Forelimb muscle (tissue), 1 donor: Measurements from ENCODE around the gene TRAM2. TPM values are rescaled to one million over a fixed set of nuclear protein-coding genes. Genes with fewer than 3 reads are reported as not detected.

Source experiments
- DNase-seq: peaks from one replicate; pipeline ENCODE4 v3.0.0-alpha.2; 2013; ENCODE audit warnings: low read depth
- polyA plus RNA-seq: library from polyadenylated mRNA; unstranded; fragments of 120-200 nt; gene quantifications from one replicate; pipeline ENCODE4 v1.2.1, GENCODE V29; 2013; ENCODE audit not compliant: insufficient read length

Gene TRAM2
- polyA plus RNA-seq, 1 donor: 18.8 TPM

DNA sequence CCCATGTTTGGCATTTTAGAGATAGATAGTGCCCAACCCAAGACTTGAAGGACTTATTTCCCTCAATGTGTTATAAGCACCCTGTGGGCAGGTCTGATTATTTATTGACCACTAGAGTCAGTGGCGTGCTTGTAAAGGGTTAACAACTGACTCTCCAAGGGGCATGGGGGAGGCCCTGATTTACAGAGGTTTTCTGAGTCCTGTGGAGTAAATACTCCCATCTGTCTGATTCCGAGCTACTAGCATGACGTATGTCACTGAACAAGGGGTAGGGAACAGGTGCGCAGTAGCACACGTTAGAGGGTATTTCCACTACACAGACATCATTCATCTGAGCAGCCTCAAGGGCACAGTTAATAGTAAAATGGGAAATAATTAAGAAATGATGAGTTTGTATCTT, 17.4 kb upstream of the TRAM2 start:
- no peak for DNase-seq

DNA sequence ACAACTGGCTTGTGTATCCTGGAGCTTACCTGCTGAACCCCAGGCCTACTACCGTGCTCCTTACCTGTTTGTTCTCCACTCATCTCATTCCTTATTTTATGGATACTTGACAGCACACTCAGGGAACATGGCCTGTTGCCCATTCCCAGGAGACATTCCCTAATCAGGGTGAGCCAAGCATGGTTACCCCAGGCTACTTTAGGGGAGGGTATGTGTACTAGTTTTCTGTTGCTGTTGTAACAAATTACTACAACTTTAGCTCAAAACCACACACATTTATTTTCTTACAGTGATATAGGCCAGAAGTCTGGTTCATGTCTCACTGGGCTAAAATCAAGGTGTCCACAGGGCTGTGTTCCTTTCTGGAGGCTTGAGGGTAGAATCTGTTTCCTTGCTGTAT, 15.0 kb upstream of the TRAM2 start:
- no peak for DNase-seq

DNA sequence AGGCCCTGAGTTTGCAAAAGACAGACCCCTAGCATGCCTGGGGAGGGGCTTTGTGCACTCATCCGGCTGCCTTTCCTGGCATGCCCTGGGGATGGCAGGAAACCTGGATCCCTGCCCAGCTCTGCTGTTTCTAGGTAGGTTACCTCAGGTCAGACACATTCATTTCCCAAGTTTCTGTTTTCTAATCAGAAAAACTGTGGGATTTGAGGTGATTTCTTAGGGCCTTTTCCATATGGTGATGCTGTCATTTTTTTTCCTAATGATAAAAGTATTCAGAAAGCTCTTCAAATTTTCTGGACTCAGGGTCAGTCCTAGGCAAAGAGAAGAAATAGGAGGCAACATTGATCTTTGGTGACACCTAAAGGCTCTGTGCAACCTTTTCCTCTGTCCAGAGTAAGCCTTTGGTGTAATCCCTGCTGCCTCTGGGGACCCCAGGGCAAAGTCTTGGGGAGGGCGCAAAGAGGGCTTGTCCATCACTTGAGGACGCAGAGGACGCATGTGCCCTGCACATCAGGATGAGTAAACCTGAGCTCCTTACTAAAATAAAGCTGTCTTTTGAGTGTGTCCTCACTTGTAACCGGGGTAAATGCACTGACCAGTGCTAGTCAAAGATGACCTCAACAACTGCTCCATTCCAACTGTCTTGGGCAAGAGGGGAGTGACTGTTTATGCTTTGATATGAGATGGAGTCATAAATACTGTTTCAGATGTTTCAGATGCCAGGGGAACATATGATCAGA, 13.5 kb upstream of the TRAM2 start:
- DNase-seq: no peak

DNA sequence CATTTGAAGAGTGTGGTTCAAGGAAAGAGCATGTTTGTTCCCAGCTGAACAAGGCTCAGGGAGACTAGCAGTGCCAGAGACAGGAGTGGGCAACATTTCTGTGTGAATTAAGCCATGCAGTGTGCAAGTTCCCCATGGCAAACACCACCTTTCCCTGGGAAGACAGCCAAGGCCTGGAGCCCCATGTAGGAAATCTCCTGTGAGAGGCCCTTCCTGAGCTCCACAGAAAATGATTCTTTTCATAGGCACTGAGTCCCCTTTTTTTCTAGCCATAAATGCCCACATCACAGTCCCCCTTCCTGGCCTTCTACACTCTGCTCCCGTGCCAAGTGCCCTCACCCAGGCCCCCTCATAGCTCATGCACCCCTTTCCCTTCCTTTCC, 11.8 kb upstream of the TRAM2 start:
- no peak for DNase-seq

DNA sequence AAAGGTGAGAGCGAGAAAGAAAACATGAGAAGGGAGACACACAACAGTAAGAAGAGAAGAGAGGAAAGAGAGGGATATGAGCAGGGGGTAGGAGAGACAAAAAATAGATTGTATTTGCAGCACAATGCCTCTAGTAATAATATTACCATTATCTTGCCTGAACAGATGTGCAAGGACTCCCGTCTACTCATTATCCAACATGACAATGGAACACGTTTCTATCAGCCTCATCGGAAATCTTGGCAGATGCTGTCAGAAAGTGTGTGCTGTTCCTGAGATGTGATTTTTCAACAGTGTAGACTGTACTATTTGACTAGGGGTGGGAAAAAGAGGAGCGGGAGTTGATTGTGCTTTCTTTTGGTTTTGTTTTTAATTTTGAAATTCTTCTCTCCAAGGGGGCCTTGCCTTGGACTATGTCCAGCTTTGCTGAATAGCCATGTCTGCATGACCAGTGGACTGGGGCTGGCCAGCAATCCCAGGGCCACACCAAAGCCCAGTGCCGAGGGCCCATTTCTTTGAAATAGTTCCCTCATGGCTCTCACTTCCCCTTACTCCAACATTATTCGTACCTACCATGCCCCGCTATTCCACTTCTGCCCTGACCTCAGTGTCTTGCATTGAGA, 11.3 kb upstream of the TRAM2 start:
- no peak for DNase-seq

DNA sequence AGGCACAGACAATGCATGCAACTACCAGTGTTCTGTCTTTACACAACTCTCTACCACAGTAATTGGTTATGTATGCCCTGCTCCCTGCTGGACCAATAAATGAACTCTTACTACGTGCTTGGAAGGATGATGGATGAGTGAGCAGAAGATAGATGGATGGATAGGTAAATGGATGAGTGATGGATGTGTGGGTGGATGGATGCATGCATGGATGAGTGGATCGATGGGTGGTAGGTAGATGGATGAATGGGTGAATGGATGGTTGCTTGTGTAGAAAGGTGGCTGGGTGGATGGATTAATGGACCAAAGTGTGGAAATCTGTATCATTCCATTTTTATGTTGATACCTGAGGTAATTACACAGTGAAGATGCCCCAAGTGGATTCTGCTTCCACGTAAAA, 10.1 kb upstream of the TRAM2 start:
- DNase-seq: no peak

DNA sequence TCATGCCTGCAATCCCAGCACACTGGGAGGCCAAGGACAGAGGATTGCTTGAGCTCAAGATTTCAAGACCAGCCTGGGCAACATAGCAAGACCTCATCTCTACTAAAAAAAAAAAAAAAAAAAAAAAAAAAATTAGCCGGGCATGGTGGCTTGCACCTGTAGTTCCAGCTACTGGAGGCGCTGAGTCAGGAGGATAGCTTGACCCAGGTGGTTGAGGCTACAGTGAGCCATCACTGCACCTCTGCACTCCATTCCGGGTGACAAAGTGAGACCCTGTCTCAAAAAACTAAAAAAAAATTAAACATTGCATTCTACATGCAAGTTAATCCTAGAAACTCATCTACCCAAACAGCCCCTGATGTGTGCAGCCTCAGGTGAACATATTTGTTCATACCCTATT, 7.3 kb upstream of the TRAM2 start:
- DNase-seq: no peak

DNA sequence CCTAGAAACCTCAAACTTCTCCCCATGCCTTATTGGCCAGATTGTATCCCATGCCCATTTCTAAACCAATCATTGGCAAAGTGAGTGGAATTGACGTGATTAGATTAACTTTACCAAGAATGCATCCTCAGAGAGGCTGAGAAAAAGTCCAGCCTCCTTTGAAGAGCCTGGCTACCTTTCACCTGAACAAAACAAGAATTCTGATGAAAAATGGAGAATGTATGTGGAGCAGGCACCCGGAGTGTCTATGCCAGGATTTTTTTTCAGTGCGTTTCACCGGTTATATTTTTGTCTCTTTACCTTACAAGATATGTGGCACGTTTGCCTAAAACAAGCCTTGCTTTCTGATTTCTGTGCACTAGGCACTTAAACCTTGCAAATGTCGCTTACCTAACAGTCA, 6.1 kb upstream of the TRAM2 start:
- DNase-seq: no peak

DNA sequence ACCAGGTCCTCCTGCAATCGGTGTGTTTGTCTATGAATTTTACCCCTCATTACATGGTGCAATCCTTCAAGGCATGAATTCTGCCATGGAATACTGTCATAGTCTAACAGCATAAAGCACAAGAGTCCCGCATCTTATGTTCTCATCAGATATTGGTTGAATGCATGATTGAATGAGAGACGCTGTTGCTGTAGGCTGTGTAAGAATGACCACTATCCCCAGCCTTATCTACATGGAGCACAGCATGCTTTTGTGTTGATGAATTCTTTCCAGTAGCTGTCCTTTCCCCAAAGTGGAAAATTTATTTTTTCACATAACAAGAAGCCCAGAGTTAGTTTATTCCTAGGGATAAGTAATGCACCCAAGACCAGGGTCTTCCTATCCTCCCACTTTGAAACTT, 5.6 kb upstream of the TRAM2 start:
- no peak for DNase-seq

DNA sequence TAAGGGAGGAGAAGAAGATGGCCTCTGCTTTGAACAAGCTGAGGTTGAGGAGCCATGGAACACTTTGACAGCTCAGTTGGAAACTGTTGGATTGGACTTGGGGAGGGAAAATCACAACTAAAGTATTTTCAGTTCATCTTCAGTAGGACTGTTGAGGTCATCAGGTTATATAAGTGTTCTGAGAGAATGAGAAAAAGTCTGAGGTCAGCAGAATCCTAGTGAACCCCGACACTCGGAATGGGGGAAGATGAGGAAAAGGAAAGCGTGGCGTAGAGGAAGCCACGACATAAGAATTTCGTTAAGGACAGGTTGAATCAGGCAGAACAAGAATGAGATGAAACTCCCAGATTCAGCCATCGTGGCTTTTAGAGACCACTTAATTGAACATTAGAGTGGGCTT, 4.0 kb upstream of the TRAM2 start:
- DNase-seq: no peak

DNA sequence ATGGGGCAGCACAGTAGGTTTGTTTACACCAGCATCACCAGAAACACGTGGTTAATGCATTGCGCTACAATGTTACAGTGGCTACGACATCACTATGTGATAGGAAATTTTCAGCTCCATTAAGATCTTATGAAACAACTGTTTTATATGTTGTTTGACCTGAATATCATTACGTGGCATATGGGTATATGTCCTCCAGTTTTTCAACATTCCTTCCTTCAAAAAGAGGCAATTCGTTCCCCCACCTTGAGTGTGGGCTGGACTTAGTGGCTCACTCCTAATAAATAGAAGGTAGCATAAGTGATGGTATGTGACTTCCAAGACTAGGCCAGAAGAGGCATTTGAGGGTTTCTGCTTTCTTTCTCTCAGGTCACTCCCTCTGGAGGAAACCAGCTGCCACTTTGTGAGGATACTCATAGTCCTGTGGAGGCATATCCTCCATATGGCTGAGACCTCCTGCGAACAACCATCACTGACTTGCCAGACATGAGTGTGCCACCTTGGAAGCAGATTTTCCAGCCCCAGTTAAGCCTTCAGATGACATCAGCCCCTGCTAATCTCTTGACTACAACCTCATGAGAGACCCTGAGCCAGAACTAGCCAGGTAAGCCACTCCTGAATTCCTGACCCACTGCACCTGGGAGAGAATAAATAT, 2.3 kb upstream of the TRAM2 start:
- DNase-seq: no peak

DNA sequence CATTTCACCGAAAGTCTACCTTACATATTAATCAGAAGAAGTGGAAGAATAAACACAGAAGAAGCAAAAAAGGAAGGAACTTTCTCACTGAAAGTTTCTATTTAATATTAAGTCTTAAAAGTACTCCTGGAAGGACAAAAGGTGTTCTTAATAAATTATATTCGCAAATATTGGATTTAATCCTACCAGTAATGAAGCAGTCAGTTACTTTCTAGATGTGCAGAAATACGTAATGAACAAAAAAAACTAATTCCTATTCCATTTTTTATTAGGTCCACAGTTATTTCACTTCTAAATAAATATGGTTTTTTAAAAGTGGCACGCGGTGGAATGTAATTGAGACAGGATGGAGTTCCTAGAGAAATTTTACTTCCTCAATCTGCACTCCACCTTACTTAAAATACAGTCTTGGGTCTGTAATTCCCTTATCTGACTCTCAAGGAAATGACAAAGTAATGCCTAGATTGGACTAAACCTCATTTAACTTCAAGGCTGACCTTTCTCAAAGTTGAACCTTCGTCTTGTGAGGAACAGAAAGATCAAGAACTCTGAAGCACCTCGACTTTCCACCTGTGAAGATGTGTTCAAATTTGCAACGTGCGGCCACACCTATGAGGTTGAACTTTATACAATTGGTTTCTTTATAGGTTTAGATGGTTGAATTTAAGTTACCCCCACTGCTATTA, 1.1 kb upstream of the TRAM2 start:
- DNase-seq: no peak

DNA sequence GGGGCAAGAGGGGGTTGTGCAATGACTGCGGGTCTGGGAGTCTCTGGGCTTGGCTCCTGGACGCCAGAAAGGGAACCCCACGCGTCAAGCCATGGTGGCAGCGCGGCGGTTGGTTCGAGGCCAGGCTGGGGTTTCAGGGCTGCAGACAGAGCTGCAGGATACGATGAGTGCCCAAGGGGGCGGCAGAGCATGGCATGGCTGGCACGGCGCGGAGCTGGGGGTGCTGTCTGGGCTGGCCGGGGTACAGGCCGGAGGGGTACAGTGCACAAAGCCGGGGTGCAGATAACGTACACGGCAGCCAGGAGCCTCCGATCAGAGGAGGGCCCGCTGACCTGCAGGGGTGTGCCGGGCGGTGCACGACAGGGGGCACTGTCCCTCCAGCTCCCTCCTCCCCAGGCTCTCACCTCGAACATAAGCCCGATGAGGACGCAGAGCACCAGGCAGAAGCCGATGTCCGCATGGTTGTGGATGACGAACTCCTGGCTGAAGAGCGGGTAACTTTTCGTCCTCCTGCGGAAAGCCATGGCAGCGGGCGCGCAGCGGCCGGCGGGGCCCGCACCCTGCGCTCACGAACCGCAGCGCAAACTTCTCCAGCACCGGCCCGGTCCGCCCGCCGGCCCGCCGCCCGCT, 353 bp downstream of the TRAM2 start:
- no peak for DNase-seq

DNA sequence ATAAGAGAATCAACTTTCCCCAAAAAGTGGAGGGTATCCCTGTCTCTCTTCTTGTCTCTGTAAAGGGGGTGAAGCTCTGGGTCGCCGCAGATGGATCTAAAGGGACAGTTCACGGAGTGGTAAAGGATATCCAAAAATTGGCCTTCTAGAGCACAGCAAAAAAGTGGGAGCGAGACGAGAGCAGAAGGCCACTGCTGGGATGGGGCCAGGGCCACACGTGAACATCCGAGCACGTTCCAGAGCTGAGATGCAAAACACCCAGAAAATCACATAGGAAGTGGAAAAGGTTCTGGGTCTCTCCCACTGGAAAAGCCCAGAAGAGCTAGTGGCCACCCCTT, 837 bp downstream of the TRAM2 start:
- DNase-seq: no peak

DNA sequence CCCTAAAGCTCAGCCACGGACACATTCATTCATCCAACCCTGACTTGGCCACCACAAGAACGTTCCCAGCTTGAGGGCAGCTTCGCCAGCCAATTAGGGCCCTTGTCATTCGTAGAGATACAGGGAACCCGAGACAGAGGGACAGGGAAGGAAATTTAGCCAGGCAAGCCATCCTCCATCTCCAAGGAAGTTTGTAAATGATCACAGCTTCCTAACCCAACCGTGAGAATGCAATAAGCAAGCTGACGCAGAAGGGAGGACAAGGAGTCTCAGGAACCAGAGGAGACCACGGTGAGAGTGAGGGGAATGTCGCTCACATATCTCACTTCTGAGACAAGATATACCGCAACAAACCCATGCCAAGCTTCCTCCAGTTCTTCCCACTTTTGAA, 1.4 kb downstream of the TRAM2 start:
- no peak for DNase-seq

DNA sequence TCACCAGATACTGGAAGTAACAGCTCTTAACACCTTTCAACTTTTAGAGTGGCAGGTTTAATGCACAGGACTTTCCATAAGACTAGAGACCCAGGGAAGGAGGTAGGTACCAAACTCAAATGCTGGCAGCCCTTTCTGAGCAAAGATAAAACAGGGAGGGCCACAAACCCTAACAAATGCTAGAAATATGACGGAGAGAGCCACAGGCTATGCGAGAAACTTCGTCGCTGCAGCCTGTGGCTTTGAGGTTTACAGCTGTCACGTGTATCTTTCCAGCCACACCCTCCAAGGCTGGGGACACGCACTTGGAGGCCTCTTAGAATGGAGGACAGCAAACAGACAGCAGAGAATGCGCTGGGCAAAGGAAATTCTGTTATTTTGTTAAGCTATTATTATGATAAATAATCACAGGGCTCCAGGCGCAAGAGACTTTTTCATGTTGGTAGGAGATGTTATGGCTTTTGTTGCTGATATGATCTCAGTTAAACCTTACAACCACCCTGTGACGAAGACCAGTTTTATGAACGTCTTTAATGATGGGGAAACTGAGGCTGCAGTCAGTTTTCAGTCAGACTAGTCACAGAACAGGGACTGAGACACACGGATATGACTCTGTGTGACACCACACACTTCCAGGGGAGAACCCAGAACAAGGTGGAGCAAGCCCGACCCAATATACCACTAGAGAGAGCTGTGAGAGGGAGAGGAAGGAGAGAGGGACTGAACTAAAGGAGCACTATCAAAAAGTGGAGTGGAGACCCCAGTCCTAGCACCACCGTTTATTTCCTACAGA, 2.0 kb downstream of the TRAM2 start:
- DNase-seq: no peak

DNA sequence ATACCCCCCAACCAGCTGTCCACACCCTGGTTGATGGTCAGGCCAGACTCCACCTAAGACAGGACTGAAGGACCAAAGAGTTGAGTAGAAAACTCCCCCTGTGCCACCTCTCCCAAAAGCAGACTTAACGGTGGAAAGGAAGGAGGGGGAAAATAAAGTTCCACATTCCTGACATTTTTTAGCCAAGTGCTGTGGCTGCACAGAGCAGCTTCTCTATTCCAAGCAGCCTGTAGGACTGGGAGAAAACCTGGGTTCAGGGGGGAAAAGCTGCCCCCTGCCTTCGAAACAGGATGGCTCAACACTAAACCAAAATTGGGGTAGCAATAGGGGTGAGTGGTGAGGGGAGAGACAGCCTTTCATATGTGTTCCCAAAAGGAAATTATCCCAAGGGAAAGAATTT, 3.6 kb downstream of the TRAM2 start:
- no peak for DNase-seq

DNA sequence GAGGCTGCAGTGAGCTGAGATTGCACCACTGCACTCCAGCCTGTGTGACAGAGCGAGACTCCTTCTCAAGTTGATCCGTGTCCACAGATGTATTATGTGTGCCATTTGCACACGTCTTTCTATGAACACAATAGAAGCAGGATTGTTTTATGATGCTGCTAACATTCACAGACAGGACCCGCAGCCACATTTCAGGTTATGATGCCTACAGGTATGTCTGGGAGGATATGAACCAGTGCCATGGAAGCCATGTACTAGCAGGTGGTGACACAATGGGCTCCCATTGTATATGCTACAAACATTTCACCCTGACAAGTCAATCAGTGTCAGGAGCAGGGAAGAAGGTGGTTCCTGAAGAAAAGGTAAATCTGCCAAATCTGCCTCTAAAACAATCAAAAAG, 4.3 kb downstream of the TRAM2 start:
- DNase-seq: no peak

DNA sequence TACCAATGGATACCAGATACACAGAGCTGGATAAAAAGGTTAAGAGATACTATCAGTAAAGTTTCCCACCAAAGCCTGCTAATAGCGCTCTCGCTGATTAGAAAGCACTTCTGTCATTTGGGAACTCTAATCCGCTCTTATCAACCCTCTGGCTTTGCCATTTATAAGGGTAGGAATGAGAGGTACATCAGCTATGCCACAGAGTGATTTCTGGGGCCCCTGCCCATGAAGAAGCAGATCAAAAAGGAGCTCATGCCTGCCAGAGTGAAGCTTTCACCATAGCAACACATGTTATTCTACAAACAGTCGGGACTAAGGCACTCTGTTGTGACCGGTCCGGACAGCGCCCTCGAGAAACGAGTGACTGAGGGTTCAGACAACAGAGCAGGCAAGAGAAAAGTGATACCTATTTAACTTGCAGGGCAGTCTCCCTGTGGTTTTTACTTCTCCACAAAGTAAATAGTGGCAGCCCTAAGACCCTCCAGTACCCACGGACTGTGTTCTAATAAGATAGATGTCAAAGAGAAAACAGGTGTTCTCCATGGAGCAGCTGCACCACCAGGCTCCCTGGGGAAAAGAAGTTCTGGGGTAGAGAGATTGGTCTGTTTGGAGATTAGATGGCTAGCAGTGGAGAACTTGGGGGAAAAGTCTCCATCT, 5.6 kb downstream of the TRAM2 start:
- no peak for DNase-seq

DNA sequence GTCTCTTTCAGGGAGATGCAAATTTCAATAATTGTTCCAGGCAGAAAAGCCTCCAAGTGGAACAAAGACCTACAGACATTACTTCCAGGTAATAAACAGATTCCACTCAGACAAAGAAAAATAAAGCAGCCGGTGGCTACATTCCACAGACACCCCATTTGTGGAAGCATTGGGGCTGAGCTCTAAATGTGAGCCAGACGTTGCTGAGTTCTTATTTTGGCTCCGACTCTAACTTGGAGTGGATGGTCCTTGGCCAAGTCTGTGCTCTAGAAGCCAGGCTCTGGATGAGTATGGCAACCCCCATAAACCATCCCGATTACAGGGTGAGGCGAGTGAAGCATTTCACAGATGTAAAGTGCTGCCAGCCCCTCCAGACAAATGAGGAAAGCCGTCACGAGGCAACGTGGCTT, 6.6 kb downstream of the TRAM2 start:
- no peak for DNase-seq

DNA sequence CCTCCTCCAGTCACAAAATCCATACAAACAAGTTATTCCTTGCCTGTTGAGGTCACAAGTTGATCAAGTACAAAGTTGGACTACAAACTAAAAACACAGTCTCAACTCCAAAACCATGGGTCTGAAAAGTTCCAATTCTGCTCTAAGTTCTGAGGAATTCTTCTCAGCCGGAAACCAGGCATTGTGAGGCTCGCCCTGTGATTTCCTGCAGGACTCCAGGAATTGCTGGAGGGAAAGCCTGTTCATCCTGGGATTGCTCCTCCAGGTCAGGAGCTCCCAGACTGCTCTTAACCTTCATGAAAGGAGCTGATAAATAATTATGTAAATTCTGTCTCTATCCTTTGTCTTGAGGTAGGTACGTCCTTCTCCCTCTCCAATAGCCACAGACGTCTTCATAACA, 8.5 kb downstream of the TRAM2 start:
- no peak for DNase-seq
